Ovary (tissue), 9 donors: ENCODE measurements around the gene HTN1. TPM values are rescaled to one million over a fixed set of nuclear protein-coding genes. Genes with fewer than 3 reads are reported as not detected.

Experiments used
- DNase-seq, 5 donors: peaks; one replicate each; pipeline ENCODE4 v3.0.0-alpha.2; 2019 to 2020
- H3K27ac ChIP-seq, 2 donors: fragments of 200-600 bp; one replicate each; pipeline versions ENCODE4 v1.5.1 to v1.8.0; 2019 to 2022
- H3K27me3 ChIP-seq: fragments of 200-600 bp; one replicate; pipeline ENCODE4 v1.8.0; 2022
- H3K36me3 ChIP-seq: fragments of 200-600 bp; sonication (generic); one replicate; pipeline ENCODE4 v1.5.1; 2019
- H3K4me1 ChIP-seq: one replicate; pipeline ENCODE4 v1.8.1; 2013; ENCODE audit warnings: mild to moderate bottlenecking, moderate library complexity; ENCODE audit not compliant: insufficient read depth
- H3K4me3 ChIP-seq: fragments of 200-600 bp; sonication (generic); one replicate; pipeline ENCODE4 v1.5.1; 2017
- H3K9me3 ChIP-seq, 2 donors: fragments of 200-600 bp in 1 of 2; sonication (generic) in 1 of 2; one replicate each; pipeline versions ENCODE4 v1.5.1 to v1.8.1; 2013 to 2019; ENCODE audit warnings: mild to moderate bottlenecking in 1 of 2, moderate library complexity in 1 of 2
- EP300 ChIP-seq: sonication (generic); formaldehyde crosslinking; IDR thresholded peaks from one replicate; pipeline ENCODE4 v1.6.1; 2017; ENCODE audit warnings: antibody characterized with exemption
- POLR2A ChIP-seq: fragments of 450-650 bp; IDR thresholded peaks from one replicate; pipeline ENCODE4 v1.6.1; 2017; ENCODE audit warnings: antibody characterized with exemption, mild to moderate bottlenecking, moderate library complexity
- WGBS, 3 donors: extraction: QIAGEN DNeasy Blood & Tissue Kit in 1 of 3; methylation state at CpG; one replicate each; pipeline versions ENCODE4 v1.1.5 to v1.1.7; 2013 to 2017; 5-methylcytosine and 5-hydroxymethylcytosine counted together
- intact Hi-C, 4 donors: fragments of 100-400 bp; cut with DNase I; formaldehyde crosslinking; loops; one replicate each; pipeline versions ENCODE4 v1.11.0 to v1.15.1; 2022 to 2023
- polyA plus RNA-seq, 2 donors: library from polyadenylated mRNA; stranded (reverse); fragments of 200-250 nt in 1 of 2; fragments of 350-450 nt in 1 of 2; fragmentation: Illumina TruSeq in 1 of 2; extraction: RNeasy Lipid Tissue Mini Kit (QIAGEN cat#74804) in 1 of 2; gene quantifications; one replicate each; pipeline ENCODE4 v1.2.3, GENCODE V29; 2013 to 2014
- total RNA-seq, 7 donors: library from RNA; depleted of rRNA in 2 of 7; stranded (reverse); fragments of >200 nt in 2 of 7; fragmentation: NEBNext Ultra II Directional in 3 of 7; extraction: Animal tissue kit (Norgen Biotek cat#: 25700) in 3 of 7; gene quantifications; one replicate each; pipeline versions ENCODE4 v1.1.0 to v1.2.4, GENCODE V29; 2016 to 2023
- TF ChIP-seq, protein P1 (sequence below), 3 donors: fragments of 450-650 bp in 2 of 3; fragments of 200-600 bp in 1 of 3; IDR thresholded peaks; one replicate each; pipeline versions ENCODE4 v1.5.1 to v1.8.0; 2016 to 2022; ENCODE audit warnings: antibody characterized with exemption in 3 of 3, mild to moderate bottlenecking in 1 of 3
- donor health status: DM: no; HTN: no; CAD: no; lungs with moderate emphysema.
- donor health status: DM: no; HTN: no; CAD: no.
- donor health status: Bipolar disorder and iron deficiency.
- donor health status: DM: yes; HTN: yes; CAD: no.
- donor health status: DM: no; HTN: no; CAD: no.
- donor health status: DM: yes; HTN: yes; CAD: no.

Gene HTN1
- total and polyA plus RNA-seq, 9 donors, result not detected

DNA sequence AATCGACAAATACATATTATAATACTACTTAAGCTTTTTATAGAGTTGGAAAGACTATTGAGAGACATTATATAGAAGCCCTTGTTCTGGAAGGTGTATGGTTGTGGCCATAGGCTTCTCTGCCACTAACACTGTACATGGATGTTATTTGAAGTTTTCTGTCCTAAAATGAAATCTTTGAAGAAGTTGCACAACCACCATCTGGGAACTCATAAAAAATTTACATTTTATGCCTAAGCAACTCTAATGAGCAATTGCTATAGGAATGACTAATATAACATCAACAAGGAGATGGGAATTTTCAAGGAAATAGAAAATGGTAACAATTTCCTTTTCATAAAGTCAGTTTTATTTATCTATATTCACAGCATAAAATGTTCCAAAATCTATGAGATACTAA lies 7.4 kb downstream of the HTN1 start:
- intact Hi-C loops, result no loop called here
- 82 to 86% (median 85%) methylated on average over 1 of the region's 1 CpG for WGBS, 3 donors
- Histone ChIP-seq H3K27me3 (no peaks in the 10 kb centered on the region), H3K9me3 (no peaks in the 10 kb centered on the region), H3K27ac (no peak overlapping the region), H3K4me1 (no peaks in the 10 kb centered on the region), H3K36me3 (no peaks in the 10 kb centered on the region), H3K4me3 (no peak overlapping the region)
- DNase-seq, result no peak
- TF ChIP-seq EP300, result no peak

DNA sequence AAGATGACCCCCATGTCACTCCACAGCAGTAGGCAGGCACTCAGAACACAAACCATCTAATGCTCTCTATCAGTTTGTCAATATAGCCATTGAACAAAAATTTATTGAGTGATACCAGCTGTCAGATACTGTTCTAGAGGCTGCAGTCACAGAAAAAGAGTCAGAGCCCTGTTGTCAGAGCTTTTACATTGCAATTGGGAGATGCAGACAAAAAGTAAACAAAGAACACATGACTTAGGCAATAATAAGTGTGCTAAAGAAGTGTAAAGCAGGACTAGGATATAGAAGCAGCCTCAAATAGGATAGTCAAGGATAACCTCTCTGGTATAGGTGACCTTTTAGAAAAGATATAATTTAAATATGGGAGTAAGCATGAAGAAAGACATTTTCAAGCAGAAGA lies 8.9 kb downstream of the HTN1 start:
- no peak overlapping the region for H3K4me3 ChIP-seq
- intact Hi-C loops, result no loop called here
- TF ChIP-seq, protein P1, sequence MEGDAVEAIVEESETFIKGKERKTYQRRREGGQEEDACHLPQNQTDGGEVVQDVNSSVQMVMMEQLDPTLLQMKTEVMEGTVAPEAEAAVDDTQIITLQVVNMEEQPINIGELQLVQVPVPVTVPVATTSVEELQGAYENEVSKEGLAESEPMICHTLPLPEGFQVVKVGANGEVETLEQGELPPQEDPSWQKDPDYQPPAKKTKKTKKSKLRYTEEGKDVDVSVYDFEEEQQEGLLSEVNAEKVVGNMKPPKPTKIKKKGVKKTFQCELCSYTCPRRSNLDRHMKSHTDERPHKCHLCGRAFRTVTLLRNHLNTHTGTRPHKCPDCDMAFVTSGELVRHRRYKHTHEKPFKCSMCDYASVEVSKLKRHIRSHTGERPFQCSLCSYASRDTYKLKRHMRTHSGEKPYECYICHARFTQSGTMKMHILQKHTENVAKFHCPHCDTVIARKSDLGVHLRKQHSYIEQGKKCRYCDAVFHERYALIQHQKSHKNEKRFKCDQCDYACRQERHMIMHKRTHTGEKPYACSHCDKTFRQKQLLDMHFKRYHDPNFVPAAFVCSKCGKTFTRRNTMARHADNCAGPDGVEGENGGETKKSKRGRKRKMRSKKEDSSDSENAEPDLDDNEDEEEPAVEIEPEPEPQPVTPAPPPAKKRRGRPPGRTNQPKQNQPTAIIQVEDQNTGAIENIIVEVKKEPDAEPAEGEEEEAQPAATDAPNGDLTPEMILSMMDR (IDR thresholded peaks at IDR 0.05), result no peak
- no peak overlapping the region for H3K27ac ChIP-seq
- no peaks in the 10 kb centered on the region for H3K9me3 ChIP-seq
- H3K27me3 ChIP-seq, result no peaks in the 10 kb centered on the region
- no peak for DNase-seq
- no peaks in the 10 kb centered on the region for H3K4me1 ChIP-seq
- H3K36me3 ChIP-seq, result no peaks in the 10 kb centered on the region

DNA sequence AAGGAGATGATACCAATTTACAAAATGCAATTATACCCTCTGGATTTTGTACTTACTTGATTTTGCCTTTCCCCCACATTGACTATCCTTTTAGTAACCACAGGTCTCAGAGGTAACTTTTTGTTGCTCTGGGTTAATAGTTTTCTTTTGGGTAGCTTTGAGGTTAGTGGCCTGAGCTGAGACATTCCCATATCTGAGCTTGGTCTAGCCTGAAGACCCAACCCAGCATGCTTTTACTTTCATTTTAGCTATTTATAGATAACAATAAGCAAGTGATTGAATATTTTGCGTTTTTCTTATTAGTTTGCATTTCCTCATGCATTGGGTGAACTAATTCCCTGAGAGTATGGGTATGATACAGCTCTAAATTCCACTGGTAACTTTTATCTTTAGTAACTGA lies 11.8 kb downstream of the HTN1 start:
- Histone ChIP-seq H3K27me3 (no peaks in the 10 kb centered on the region), H3K9me3 (no peaks in the 10 kb centered on the region), H3K4me1 (no peaks in the 10 kb centered on the region), H3K36me3 (no peaks in the 10 kb centered on the region), H3K4me3 (no peak overlapping the region), H3K27ac (no peak overlapping the region)
- 63 to 83% (median 78%) methylated on average over 1 of the region's 1 CpG for WGBS, 3 donors
- intact Hi-C loops, result no loop called here
- TF ChIP-seq POLR2A, result no peak
- DNase-seq, result no peak

DNA sequence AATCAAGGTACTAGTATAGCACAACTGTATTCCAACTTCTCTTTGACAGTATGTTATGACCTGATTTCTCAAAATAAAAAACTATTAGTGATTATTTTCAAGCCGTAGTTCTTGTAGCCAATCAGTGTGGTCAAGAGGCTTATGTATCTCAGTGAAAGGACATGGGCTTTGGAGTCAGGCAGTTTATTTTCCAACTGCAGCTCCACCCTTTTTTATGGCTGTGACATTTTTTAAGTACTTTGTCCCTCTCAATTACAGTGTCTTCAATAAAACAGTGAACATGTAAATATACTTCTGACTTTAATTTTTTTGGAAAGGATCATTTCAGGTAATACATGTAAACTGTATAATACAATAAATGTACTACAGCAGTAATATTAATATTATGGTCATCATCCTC lies 30.0 kb downstream of the HTN1 start:
- no peak for TF ChIP-seq POLR2A
- TF ChIP-seq EP300, result no peak
- TF ChIP-seq, protein P1 (IDR thresholded peaks at IDR 0.05), result no peak
- intact Hi-C loops, result no loop called here
- no peaks in the 10 kb centered on the region for H3K27me3 ChIP-seq
- no peaks in the 10 kb centered on the region for H3K36me3 ChIP-seq
- DNase-seq, result no peak
- WGBS, 3 donors, result 77 to 85% (median 82%) methylated on average over 1 of the region's 1 CpG
- H3K27ac ChIP-seq, result no peak overlapping the region
- H3K9me3 ChIP-seq, result no peaks in the 10 kb centered on the region
- no peaks in the 10 kb centered on the region for H3K4me1 ChIP-seq
- H3K4me3 ChIP-seq, result no peak overlapping the region

DNA sequence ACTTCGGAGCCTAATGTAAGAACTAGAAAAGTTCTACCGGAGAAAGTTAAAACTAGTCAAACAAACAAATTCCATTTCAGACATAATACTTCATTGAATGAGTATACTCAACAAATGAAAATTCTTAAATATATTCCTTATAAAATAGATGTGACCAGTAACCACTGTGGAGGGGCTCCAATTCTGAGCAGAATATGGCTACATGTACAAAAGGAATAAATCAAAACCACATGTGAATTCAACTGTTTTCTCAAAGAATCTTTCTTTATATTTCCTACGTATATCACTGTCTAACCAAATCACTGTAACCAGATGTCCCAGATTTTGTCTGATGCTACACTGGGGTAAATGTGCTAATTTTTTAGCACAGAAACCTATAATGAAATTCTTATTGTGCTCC lies 49.0 kb downstream of the HTN1 start:
- H3K27me3 ChIP-seq, result no peaks in the 10 kb centered on the region
- no peaks in the 10 kb centered on the region for H3K36me3 ChIP-seq
- DNase-seq, result no peak
- H3K4me1 ChIP-seq, result no peaks in the 10 kb centered on the region
- WGBS, 3 donors, result 53 to 70% (median 58%) methylated on average over 3 of the region's 3 CpGs
- H3K27ac ChIP-seq, result no peak overlapping the region
- no peaks in the 10 kb centered on the region for H3K9me3 ChIP-seq
- TF ChIP-seq POLR2A, result no peak
- no peak for TF ChIP-seq EP300
- TF ChIP-seq, protein P1 (IDR thresholded peaks at IDR 0.05), result no peak
- H3K4me3 ChIP-seq, result no peak overlapping the region
- intact Hi-C loops, result no loop called here

Other genes starting within 250 kb of the HTN1 start
- under 1 TPM in 5 of 7 donors, not detected in 2; 0.12 to 0.65 (median 0.25) TPM for gene SULT1E1, start 190.3 kb upstream of the HTN1 start, total RNA-seq
- under 1 TPM in 1 of 2 donors, not detected in 1; 0.17 TPM for gene SULT1E1, start 190.3 kb upstream of the HTN1 start, polyA plus RNA-seq
- not detected for gene CSN1S1, start 119.4 kb upstream of the HTN1 start, total RNA-seq
- gene CSN1S1, start 119.4 kb upstream of the HTN1 start, polyA plus RNA-seq, result not detected
- not detected for gene CSN2, start 84.7 kb upstream of the HTN1 start, total RNA-seq
- gene CSN2, start 84.7 kb upstream of the HTN1 start, polyA plus RNA-seq, result not detected
- gene STATH, start 54.5 kb upstream of the HTN1 start, total RNA-seq, result not detected
- not detected for gene STATH, start 54.5 kb upstream of the HTN1 start, polyA plus RNA-seq
- not detected for gene HTN3, start 22.0 kb upstream of the HTN1 start, total RNA-seq
- not detected for gene HTN3, start 22.0 kb upstream of the HTN1 start, polyA plus RNA-seq
- not detected for gene PRR27, start 103.8 kb downstream of the HTN1 start, total RNA-seq
- gene PRR27, start 103.8 kb downstream of the HTN1 start, polyA plus RNA-seq, result not detected
- gene ODAM, start 145.3 kb downstream of the HTN1 start, total RNA-seq, result not detected
- 1 to 10 TPM in 1 of 2 donors, not detected in 1; 1.8 TPM for gene ODAM, start 145.3 kb downstream of the HTN1 start, polyA plus RNA-seq
- gene FDCSP, start 175.7 kb downstream of the HTN1 start, total RNA-seq, result not detected
- 10 to 100 TPM in 1 of 2 donors, not detected in 1; 18.3 TPM for gene FDCSP, start 175.7 kb downstream of the HTN1 start, polyA plus RNA-seq
- gene CSN3, start 192.2 kb downstream of the HTN1 start, total RNA-seq, result not detected
- gene CSN3, start 192.2 kb downstream of the HTN1 start, polyA plus RNA-seq, result not detected